ENCODE data around the gene NEURL3.

- TF ChIP-seq POLR2A (IDR thresholded peaks at IDR 0.05; ENCODE audit: low read depth, low read length) (no peak), POLR2AphosphoS5 (IDR thresholded peaks at IDR 0.05; ENCODE audit: low read depth, low read length) (no peak), TAF1 (IDR thresholded peaks at IDR 0.05; ENCODE audit: borderline replicate concordance, low read depth, low read length) (no peak)
Observed at GRCh38 chr2:96539215-96539920, 34.2 kb upstream of the NEURL3 start.

All from GM12892 (cell line).